GM12878 (cell line): ENCODE data around the gene SOX12. TPM values are rescaled to one million over a fixed set of nuclear protein-coding genes. Genes with fewer than 3 reads are reported as not detected.

ENCODE experiments used
- ATAC-seq: fragments of 200-7000 bp; cut with Tn5 transposase; 3 replicates; pipeline ENCODE4 v1.9.1; 2020; ENCODE audit warnings: mild to moderate bottlenecking, moderate library complexity
- BruUV-seq: library from RNA; stranded (reverse); fragments of 400-500 nt; replicated peaks from 2 replicates; lab custom pipeline; 2021; lab: Mats Ljungman, UMichigan
- CTCF ChIA-PET: fragments of 300-600 bp; sonication (Branson Sonifier 250); formaldehyde crosslinking; extraction: SDS; loops from one replicate; lab custom pipeline; 2021; ENCODE audit warnings: inconsistent platforms; lab: Yijun Ruan, JAX
- POLR2A ChIA-PET: fragments of 350-600 bp; formaldehyde crosslinking; extraction: SDS; loops from one replicate; lab custom pipeline; 2021; ENCODE audit warnings: inconsistent platforms; lab: Charles Lee
- RAD21 ChIA-PET: fragments of 300-600 bp; sonication (Branson Sonifier 250); formaldehyde crosslinking; loops from one replicate; lab custom pipeline; 2023; ENCODE audit warnings: antibody characterized with exemption; ENCODE audit not compliant: unreplicated experiment; lab: Charles Lee
- SMC1A ChIA-PET: fragments of 300-600 bp; sonication (Branson Sonifier 250); formaldehyde crosslinking; loops from one replicate; lab custom pipeline; 2023; ENCODE audit not compliant: unreplicated experiment, uncharacterized antibody; lab: Charles Lee
- DNase-seq: peaks from one replicate; pipeline ENCODE4 v3.0.0-alpha.2; 2011; ENCODE audit warnings: low read depth, low spot score
- FAIRE-seq: peaks from 3 replicates; lab custom pipeline; 2011; peaks lifted over from hg19 to GRCh38; lab: Jason Lieb, UNC
- H2AFZ ChIP-seq: 2 replicates; pipeline ENCODE4 v1.6.0; 2011; ENCODE audit warnings: low read depth, low read length, control low read depth; ENCODE audit not compliant: control insufficient read depth
- H3K27ac ChIP-seq: 2 replicates; pipeline ENCODE4 v1.5.1; 2011; ENCODE audit warnings: control low read depth; ENCODE audit not compliant: control insufficient read depth, insufficient read depth
- H3K27me3 ChIP-seq, 2 experiments: replicated peaks in 1 of 2; 2 replicates each; pipeline versions ENCODE4 v1.6.0 to v1.6.1; 2011; ENCODE audit warnings: low read length in 1 of 2; ENCODE audit not compliant: control insufficient read depth in 2 of 2, insufficient read depth in 2 of 2
- H3K36me3 ChIP-seq, 2 experiments: 2 replicates each; pipeline ENCODE4 v1.5.1; 2011; ENCODE audit warnings: low read length in 1 of 2; ENCODE audit not compliant: control insufficient read depth in 2 of 2, insufficient read depth in 2 of 2
- H3K4me1 ChIP-seq: 2 replicates; pipeline ENCODE4 v1.6.1; 2011; ENCODE audit warnings: mild to moderate bottlenecking, low read length, moderate library complexity, mixed read lengths; ENCODE audit not compliant: control insufficient read depth, insufficient read depth
- H3K4me2 ChIP-seq: 2 replicates; pipeline ENCODE4 v1.6.0; 2011; ENCODE audit warnings: control low read depth; ENCODE audit not compliant: control insufficient read depth, insufficient read depth
- H3K4me3 ChIP-seq: fragments of 200-600 bp; sonication (generic); 2 replicates; pipeline ENCODE4 v1.5.1; 2016
- H3K79me2 ChIP-seq: 2 replicates; pipeline ENCODE4 v1.6.0; 2011; ENCODE audit warnings: low read length; ENCODE audit not compliant: control insufficient read depth, insufficient read depth
- H3K9ac ChIP-seq: 2 replicates; pipeline ENCODE4 v1.8.0; 2011; ENCODE audit warnings: low read length, control low read depth, mixed read lengths; ENCODE audit not compliant: control insufficient read depth, insufficient read depth
- H3K9me3 ChIP-seq: replicated peaks from 3 replicates; pipeline ENCODE4 v1.5.1; 2011; ENCODE audit warnings: mild to moderate bottlenecking, low read length; ENCODE audit not compliant: control insufficient read depth, insufficient read depth
- H4K20me1 ChIP-seq: 2 replicates; pipeline ENCODE4 v1.6.0; 2011; ENCODE audit not compliant: control insufficient read depth, insufficient read depth
- BACH1 ChIP-seq: fragments of 450-650 bp; IDR thresholded peaks from 2 replicates; pipeline ENCODE4 v1.6.1; 2017; ENCODE audit warnings: mild to moderate bottlenecking, borderline replicate concordance
- CBX5 ChIP-seq: sonication (generic); IDR thresholded peaks from 2 replicates; pipeline ENCODE4 v1.6.1; 2016; ENCODE audit warnings: low read depth, moderate library complexity, mild to moderate bottlenecking, inconsistent platforms
- CHD2 ChIP-seq: IDR thresholded peaks from 2 replicates; pipeline ENCODE4 v1.6.1; 2011; ENCODE audit warnings: low read depth, low read length, improper control_type of control experiment, borderline replicate concordance
- CREB1 ChIP-seq: IDR thresholded peaks from 2 replicates; pipeline ENCODE4 v1.6.1; 2012; ENCODE audit warnings: low read depth, mild to moderate bottlenecking, inconsistent platforms
- ELK1 ChIP-seq: IDR thresholded peaks from 2 replicates; pipeline ENCODE4 v1.6.1; 2012; ENCODE audit warnings: low read depth, low read length, improper control_type of control experiment
- FOXK2 ChIP-seq: fragments of 450-650 bp; IDR thresholded peaks from 2 replicates; pipeline ENCODE4 v1.6.1; 2017; ENCODE audit warnings: mild to moderate bottlenecking, moderate library complexity
- GATAD2B ChIP-seq: fragments of 450-650 bp; conservative IDR thresholded peaks from 2 replicates; pipeline ENCODE4 v1.6.1; 2017; ENCODE audit warnings: low read depth, mild to moderate bottlenecking, moderate library complexity
- KAT2A ChIP-seq: conservative IDR thresholded peaks from 2 replicates; pipeline ENCODE4 v1.6.1; 2011; ENCODE audit warnings: low read depth, low read length; ENCODE audit not compliant: control insufficient read depth
- LARP7 ChIP-seq: fragments of 450-650 bp; IDR thresholded peaks from 2 replicates; pipeline ENCODE4 v1.6.1; 2017; ENCODE audit warnings: mild to moderate bottlenecking
- NRF1 ChIP-seq: conservative IDR thresholded peaks from 2 replicates; pipeline ENCODE4 v1.6.1; 2011; ENCODE audit warnings: mild to moderate bottlenecking, low read depth, low read length, improper control_type of control experiment
- POLR2AphosphoS2 ChIP-seq: IDR thresholded peaks from 2 replicates; pipeline ENCODE4 v1.6.1; 2011; ENCODE audit warnings: low read depth, mild to moderate bottlenecking, low read length, improper control_type of control experiment, moderate library complexity
- RAD21 ChIP-seq: IDR thresholded peaks from 2 replicates; pipeline ENCODE4 v1.6.1; 2011; ENCODE audit warnings: mild to moderate bottlenecking, low read depth, low read length, moderate library complexity; ENCODE audit not compliant: insufficient read depth
- SIN3A ChIP-seq: IDR thresholded peaks from 2 replicates; pipeline ENCODE4 v1.6.1; 2012; ENCODE audit warnings: low read depth, low read length, improper control_type of control experiment
- TCF3 ChIP-seq: IDR thresholded peaks from 2 replicates; pipeline ENCODE4 v1.6.1; 2012; ENCODE audit warnings: low read depth, mild to moderate bottlenecking, low read length, borderline replicate concordance; ENCODE audit not compliant: insufficient read depth
- YBX1 ChIP-seq: fragments of 450-650 bp; IDR thresholded peaks from 2 replicates; pipeline ENCODE4 v1.6.1; 2016; ENCODE audit warnings: antibody characterized with exemption
- ZNF592 ChIP-seq: fragments of 450-650 bp; IDR thresholded peaks from 2 replicates; pipeline ENCODE4 v1.6.1; 2017; ENCODE audit warnings: mild to moderate bottlenecking, moderate library complexity
- WGBS: methylation state at CpG from one replicate; pipeline ENCODE4 v1.1.6; 2016; ENCODE audit warnings: low lambda C conversion rate; ENCODE audit not compliant: insufficient replicate concordance, insufficient coverage; ENCODE audit errors: missing lambda C conversion rate; 5-methylcytosine and 5-hydroxymethylcytosine counted together
- in situ Hi-C: fragments of 300-500 bp; cut with MboI; formaldehyde crosslinking; loops from 9 replicates; pipeline ENCODE4 v1.14.3; 2018; ENCODE audit warnings: mixed read lengths
- intact Hi-C: fragments of 100-400 bp; cut with micrococcal nuclease; formaldehyde crosslinking; loops from one replicate; pipeline ENCODE4 v1.14.2; 2022; ENCODE audit not compliant: unreplicated experiment
- polyA plus RNA-seq, 11 experiments: library from polyadenylated mRNA; depleted of rRNA in 4 of 11; unstranded in 6 of 11; stranded (reverse) in 5 of 11; fragments of >200 nt; fragmentation: Nextera tagmentation in 4 of 11; fragmentation: Illumina TruSeq in 1 of 11; extraction: Ambion mirVana in 4 of 11; extraction: Trizol in 1 of 11; gene quantifications; 1 replicate in 1 of 11; 2 replicates in 10 of 11; pipeline versions ENCODE4 v1.2.1 to v1.2.3, GENCODE V29; 2011 to 2016; ENCODE audit warnings: inconsistent platforms in 2 of 11, missing spikeins in 2 of 11, low read depth in 1 of 11
- total RNA-seq, 4 experiments: library from RNA; depleted of rRNA in 3 of 4; stranded (reverse); fragments of >200 nt in 3 of 4; fragmentation: Illumina TruSeq in 1 of 4; extraction: Trizol in 1 of 4; gene quantifications; 2 replicates each; pipeline versions ENCODE4 v1.2.1 to v1.2.3, GENCODE V29; 2013 to 2021

Gene SOX12
- total and polyA plus RNA-seq, 10 of the 15 experiments (the other 5 are each of a cell fraction or from before 2014, with no cell fraction given): 0.50 to 17.9 (median 1.4) TPM

- TF ChIP-seq ELK1 (no peak), GATAD2B (0 out of 2 replicates have a peak, but pooled peaks have one; percentile 30), NRF1 (peak; percentile 35; the same call in 1 of the 2 replicates), FOXK2 (no peak), CBX5 (no peak), POLR2AphosphoS2 (no peak), TCF3 (no peak), RAD21 (no peak), CREB1 (no peak), YBX1 (no peak), CHD2 (0 out of 2 replicates have a peak, but pooled peaks have one; percentile 18), BACH1 (0 out of 2 replicates have a peak, but pooled peaks have one; percentile 26)
These were observed 21.4 kb downstream of the SOX12 start, which contains the start of gene NRSN2 (continued) for GRCh38 chr20:346640-347316.

- Histone ChIP-seq H3K79me2 (peaks cover 4% of the 10 kb centered on the region; the same call in 1 of the 2 replicates), H3K27ac (peak overlapping the region; percentile 73)
- BruUV-seq: no TSS peak
- TF ChIP-seq SIN3A: no peak
- no peak for TF ChIP-seq ZNF592
- TF ChIP-seq LARP7: no peak
- no peak for TF ChIP-seq KAT2A
- TF ChIP-seq CREB1: no peak
These were observed 21.9 kb downstream of the SOX12 start for GRCh38 chr20:347317-347639.

More at GRCh38 chr20:347317-347639, 21.9 kb downstream of the SOX12 start:
- FAIRE-seq (no peak), ATAC-seq (no peak), DNase-seq (no peak)
- peak overlapping the region; percentile 83 for H3K4me2 ChIP-seq
- H3K36me3 ChIP-seq: no peaks in the 10 kb centered on the region; a peak in 2 of 4 replicates
- H4K20me1 ChIP-seq: no peaks in the 10 kb centered on the region
- peak overlapping the region; percentile 70 for H3K9ac ChIP-seq
- H3K9me3 ChIP-seq: no peaks in the 10 kb centered on the region
- intact Hi-C loops (no loop called here), in situ Hi-C loops (no loop called here)
- H3K4me1 ChIP-seq: 0 out of 2 replicates have a peak, but pooled peaks cover 3% of the 10 kb centered on the region
- WGBS: 3% methylated on average over 16 of the region's 19 CpGs
- ChIA-PET SMC1A (no interaction called here), RAD21 (interaction anchor here (0.6 to 1.3 kb wide), 2 partner anchors 19 to 196 kb away, joined by 3 to 4 read pairs; partner anchors contain the start of gene CSNK2A1), POLR2A (interaction anchor here (1.0 to 1.7 kb wide), 3 partner anchors 21 to 50 kb away, joined by 3 to 9 read pairs (median 3); partner anchors contain the start of genes SOX12 and ZCCHC3), CTCF (interaction anchor here (0.8 to 3.6 kb wide), 2 partner anchors 16 to 23 kb away, joined by 3 to 27 read pairs; no protein-coding TSS in a partner anchor)
- peak overlapping the region; percentile 73 for H2AFZ ChIP-seq
- no peaks in the 10 kb centered on the region for H3K27me3 ChIP-seq
- peak overlapping the region; percentile 83 for H3K4me3 ChIP-seq
